Urothelium cell line (cell line): ENCODE data around the gene TBX5.

Source experiments
- DNase-seq: peaks from one replicate; pipeline ENCODE4 v3.0.0; 2011; ENCODE audit warnings: low spot score, mixed read lengths
- FAIRE-seq: peaks from 2 replicates; lab custom pipeline; 2011; peaks lifted over from hg19 to GRCh38; lab: Jason Lieb, UNC

The TBX5 gene

DNA sequence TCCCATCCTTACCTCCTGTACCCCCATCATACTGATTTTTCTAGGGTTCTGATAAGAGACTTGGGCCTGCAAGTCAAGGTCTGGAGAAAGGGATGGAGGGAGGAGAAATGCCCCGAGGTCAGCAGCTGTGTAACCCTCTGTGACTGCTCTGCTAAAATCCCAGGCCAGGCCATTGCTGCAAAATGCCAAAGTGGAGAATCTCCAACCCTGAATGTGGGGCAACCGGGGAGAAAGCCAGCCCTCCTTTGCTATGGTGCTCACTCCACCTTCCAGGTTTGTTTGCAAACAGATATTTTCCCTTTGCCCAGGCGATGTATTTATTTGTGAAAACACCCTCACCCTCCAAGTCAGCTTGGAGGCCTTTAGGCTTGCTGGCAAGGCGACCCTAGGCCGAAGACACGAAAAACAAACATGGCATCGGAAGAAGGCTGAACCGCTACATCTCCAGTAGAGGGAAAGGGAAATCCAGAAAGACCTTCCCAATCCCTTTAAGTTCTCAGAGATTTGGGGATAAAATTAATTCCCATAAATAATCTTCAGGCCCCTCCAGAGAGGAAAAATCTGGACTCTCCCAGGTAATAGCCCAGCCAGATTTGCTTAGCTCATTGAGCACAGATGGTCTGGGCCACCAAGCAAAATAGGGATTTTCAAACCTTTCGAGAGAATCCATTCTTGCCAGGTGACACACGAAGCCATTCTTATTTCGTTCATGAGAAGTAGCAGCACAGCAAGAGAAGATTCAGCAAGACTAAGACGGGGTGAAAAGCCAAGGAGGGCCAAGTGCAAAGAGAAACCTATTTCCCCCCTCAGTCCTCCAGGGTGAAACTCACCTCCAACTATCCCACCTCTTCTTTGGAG is 1.3 kb upstream of the TBX5 start:
- DNase-seq (no peak), FAIRE-seq (no peak)

DNA sequence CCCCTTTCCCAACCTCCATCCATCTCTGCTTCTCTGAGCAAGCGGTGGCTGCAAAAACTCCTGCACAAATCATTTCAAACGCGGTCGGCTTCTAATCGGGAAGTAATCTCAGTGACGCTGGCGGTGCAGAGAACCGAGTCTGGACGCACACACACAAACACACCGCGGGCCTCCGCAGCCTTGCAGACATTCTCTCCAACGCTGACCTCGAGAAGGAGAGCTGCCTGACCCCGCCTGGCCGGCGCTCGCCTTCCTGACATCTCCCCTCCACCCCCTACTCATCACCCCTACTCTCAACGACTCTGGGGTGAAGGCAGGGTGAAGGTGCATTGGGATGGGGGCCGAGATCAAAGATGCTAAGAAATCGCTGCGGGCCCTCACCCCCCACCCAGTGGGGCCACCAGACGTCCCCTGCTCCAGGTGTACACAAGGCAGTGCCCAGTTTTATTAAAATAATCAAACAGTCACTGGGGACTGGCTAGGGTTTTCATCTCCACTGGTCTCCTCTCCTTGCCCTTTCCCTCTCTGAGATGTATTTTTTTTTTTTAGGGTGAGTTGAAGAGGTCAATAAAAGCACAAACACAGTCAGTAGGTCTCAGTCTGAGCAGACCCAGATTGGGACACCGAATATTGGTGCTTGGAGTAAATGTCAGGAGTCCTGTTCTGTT is 506 bp upstream of the TBX5 start:
- no peak for DNase-seq
- no peak for FAIRE-seq

DNA sequence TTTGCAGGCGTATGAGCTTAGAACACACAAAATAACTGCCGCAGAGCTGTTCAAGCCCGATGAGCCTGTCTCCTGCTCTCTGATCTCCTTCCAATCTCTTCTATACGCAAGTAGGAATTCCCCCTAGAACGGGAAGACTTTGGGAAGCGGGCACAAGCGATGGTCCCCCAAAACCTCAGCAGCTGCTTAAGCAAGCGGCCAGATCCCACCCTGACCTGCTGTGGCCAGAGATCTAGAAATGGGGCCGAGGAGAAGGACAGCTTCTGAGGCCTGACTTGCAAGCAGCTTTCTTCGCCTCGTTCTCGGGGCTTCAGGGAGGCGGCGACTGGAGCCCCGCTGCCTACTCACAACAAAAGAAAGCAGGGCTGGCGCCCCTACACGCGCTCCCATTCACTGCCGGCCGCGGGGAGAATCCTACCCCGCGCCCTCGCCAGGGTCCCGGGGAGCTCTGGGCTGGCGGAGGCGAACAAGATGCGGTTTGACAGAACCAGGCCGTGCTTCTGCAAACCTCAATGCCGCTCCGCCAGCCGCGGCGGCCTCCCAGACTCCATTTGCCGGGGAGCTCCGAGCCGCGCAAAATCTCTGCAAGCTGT is 922 bp downstream of the TBX5 start:
- FAIRE-seq (no peak), DNase-seq (peak; percentile 41)

DNA sequence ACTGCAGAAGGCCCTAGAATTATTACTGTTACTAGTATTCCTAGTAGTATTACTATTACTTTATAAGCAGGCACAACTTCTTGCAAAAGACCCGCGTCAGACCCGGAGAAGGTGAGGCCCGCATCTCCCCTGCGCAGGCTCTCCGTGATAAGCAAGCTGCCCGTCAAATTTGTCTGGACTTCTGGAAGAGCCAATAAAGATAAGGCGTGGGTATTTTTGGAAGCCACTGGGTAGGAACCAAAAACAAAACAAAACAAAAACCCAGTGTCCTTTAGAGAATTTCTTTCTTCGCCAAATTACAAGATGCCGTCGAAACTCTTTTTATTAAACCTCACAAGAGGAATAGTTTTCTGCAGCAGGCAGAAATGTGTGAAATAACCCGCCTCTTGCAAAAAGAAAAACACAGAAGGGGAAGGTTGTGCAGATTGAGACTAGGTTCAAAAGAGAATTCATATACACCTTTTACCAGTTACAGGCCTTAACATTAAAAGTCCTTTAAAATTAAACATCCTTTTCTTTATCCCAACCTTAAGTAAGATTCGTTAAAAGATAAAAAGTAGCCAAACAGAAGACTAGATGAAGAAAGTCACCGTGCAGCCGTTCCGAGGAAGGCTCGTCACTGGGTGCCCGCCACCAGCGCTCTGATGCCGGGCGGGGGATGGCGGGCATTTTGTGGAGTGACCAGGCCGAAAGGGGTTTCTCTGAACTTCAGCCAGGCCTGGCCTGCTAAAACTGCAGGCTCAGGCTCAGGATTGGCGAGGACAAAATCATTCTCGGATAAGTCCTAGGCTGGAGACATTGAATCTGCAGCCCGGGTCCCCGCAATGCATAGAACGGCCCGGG is 1.6 kb downstream of the TBX5 start:
- no peak for DNase-seq
- no peak for FAIRE-seq

DNA sequence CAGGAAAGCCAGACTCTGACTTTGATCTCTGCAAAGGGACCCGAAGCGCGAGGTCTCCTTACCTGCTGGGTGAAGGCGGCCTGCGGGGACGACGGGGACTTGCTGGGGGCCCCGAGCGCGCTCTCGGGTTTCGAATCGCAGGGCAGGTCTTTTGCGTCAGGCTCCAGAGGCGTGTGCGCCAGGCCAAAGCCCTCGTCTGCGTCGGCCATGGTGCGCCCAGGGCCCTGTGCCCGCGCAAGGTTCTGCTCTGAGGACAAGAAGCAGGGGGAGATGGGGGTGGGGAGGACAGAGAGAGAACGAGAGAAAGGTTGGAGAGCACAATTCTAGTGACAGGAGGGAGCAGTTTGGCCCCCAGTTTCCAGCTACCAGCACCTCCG is 2.3 kb downstream of the TBX5 start:
- DNase-seq (no peak), FAIRE-seq (no peak)

DNA sequence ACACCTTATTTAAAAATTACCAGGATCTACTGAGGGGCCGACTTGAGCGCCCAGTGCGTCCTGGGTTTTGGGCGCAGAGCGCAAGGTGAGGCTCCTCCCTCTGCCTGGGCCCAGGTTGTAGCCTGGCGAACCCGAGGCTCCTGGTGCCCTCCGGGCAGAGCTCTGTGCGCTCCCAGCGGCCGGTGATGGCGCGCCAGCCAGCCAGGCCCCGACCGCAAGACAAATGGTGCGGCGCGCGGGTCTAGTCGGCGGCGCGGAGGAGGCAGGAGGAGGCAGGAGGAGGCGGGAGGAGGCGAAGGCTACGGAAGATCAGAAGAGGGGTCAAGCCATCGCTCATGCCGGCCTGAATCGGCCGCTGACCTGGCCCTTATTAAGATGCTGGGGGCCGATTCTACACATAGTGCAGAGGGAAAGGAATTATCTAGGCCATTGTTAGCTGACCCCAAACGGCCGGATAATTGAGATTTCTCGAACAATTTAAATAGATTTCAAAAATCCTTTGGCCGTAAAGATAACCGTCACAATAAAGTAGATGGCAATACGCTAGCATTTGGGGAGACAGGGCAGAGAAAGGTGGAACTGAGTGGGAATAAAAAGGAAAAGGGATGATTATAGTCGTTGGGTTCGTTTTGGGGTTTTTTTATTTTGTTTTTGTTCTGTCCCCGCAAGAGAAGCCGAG is 2.8 kb downstream of the TBX5 start:
- FAIRE-seq = no peak
- DNase-seq = no peak

DNA sequence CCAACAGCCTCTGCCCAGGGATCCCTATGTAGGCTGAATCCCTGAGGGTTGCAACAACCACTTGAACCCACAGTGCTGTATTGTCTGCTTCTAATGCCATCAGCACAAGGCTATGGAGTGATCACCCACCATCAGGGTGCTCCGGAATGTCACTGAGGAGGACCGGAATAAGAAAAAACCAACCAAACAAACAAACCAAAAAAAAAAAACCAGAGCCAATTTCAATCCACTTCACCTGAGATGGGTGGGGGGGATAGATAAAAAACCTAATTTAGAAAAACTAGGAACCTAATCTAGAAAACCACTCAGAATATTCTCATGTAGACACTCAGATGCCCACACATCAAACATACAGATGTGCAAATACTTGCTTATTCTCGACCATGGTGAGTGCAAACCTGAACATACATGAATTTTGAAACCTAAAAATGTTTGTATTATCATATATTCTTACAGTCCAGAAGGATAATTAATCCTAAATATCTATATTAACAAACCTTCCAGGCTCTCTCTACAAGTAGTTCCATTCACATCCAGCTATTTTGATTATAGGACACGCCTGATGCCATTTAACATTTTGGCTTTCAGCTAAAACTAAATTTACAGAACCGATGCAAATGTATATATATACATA is 3.7 kb downstream of the TBX5 start:
- no peak for FAIRE-seq
- no peak for DNase-seq

DNA sequence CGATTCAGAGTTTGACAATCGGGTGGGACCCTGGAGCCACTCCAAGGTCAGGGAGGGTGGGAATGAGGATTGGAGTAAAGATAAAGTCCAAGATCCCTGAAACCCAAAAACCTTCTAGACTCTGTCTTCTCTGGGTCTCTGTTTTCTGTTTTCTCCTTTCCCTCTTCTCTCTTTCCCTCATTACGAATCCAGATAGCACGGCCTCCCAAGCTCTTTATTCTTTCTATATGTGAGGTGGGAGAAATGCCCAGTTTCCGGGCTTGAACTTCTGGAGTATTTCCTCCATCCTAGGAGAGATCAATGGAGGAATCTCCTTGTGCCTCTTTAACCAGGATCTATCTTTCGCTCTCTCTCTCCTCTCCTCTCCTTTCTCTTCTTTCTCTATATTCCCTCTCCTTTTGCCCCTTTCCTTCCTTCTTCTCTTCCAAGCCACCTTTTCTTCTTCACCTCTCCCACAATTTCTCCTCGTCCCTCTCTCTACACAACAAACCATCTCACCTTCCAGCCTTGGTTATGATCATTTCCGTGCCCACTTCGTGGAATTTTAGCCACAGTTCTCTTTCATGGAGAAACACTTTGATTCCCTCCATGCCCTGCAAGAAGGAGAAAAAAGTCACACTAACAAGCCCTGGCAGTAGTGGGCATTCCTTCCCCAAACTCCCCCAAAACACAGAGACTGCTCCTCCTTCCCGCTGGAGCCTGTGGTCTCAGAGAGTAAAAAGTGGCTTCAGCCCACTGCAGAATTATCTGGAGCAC is 4.4 kb downstream of the TBX5 start:
- FAIRE-seq = no peak
- DNase-seq = no peak

DNA sequence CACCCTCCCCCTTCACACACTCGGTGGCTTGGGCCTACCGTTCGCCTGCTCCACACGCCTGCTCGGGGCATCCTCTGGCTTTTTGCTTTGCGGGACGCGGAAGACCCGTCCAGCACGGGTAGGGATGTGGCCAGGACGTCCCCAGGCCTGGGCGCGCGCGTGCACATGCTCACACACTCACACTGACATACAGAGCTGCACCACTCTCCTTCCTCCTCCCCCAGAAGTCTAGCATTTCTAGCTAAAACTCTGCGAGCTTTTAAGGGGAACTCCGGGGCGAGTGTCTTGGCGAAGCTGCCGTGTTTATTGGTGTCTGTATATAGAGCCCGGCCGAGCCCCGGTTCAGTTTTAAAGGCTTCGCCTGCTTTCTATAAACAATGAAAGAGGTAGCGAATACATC is 5.0 kb downstream of the TBX5 start:
- DNase-seq (no peak), FAIRE-seq (no peak)

DNA sequence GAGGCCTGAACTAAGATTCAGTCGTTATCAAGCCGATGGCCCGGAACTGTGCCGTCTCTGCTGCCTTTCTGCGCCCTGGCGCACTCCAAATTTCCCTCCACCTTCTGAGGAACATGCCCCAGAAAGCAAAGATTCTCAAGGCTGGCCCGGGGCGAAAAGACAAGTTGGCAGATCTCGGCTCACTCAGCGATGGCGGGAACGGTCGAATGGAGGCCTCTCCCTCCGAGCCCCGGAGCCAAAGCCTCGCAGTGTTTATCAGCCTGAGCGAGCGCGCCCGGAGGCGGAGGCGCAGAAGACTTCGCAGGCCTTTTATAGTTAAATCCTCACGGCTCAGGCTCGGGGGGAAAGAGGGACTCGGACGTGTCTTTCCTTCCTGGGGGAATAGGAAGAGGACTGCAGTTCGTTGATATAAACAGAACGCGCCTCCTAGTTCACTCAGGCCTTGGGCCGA is 5.6 kb downstream of the TBX5 start:
- DNase-seq = no peak
- FAIRE-seq = no peak

DNA sequence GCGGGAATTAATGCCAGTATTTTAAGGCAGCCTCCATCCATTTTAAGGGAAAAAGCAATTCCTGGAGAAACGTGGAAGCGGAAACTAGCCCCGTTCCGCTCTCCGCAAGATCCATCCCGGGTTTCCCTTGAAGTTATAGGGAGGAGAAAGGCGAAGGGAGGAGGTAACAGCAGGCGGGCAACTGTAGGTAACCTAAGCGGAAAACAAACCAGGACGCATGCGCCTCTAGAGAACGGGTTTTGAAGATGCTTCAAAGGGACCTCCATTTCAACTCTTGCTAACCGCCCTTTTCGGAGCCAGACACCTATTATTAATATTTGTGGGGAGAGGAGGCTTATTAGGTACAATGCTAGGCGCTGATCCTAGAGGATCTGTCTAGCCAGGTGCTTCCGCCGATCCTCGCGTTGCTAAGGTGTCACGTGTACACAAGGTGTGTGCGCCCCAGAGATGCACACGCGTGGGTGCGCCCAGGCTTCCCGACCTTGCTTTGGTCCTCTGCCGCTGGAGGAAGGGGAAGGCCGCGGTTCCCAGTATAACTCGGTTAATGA is 6.2 kb downstream of the TBX5 start:
- FAIRE-seq = no peak
- no peak for DNase-seq

DNA sequence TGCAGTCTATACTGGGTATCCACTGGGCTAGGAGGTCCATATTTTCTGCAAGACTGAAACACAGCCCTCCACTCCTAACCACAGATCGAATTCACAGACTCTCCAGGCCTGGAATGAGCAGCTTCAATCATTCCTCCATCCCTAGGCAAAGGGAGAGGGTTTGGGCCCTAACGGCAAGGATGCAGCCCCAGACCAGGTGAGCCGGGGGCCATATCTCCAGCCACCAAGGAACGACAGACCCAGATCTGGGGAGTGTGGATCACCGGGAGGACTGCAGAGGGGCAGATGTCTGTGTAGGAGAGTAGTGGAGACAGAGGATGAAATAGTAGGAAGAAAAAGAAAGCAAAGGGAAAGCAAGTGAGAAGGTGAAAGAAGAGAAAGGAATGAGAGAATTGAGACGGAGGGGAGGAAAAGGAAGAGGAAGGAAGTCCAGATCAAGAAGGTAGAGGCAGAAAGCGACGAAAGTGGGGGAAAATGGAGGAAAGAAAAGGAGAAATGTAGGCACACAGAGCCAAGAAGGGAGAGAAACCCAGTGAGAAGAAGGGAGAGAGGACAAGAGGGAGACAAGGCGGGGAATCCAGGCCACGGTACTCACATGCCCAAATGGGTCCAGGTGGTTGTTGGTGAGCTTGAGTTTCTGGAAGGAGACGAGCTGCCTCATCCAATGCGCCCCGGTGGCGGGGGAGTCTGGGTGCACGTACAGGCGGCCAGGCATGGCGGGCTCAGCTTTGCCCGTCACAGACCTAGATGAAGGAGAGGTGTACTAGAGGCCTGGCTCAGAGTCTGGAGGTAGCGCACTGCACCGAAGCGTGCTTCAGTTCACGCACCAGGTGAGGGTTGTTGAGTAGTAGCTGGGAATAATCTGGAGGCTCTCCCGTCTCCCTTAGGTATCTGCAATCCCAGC is 7.7 kb downstream of the TBX5 start:
- no peak for DNase-seq
- FAIRE-seq = no peak

DNA sequence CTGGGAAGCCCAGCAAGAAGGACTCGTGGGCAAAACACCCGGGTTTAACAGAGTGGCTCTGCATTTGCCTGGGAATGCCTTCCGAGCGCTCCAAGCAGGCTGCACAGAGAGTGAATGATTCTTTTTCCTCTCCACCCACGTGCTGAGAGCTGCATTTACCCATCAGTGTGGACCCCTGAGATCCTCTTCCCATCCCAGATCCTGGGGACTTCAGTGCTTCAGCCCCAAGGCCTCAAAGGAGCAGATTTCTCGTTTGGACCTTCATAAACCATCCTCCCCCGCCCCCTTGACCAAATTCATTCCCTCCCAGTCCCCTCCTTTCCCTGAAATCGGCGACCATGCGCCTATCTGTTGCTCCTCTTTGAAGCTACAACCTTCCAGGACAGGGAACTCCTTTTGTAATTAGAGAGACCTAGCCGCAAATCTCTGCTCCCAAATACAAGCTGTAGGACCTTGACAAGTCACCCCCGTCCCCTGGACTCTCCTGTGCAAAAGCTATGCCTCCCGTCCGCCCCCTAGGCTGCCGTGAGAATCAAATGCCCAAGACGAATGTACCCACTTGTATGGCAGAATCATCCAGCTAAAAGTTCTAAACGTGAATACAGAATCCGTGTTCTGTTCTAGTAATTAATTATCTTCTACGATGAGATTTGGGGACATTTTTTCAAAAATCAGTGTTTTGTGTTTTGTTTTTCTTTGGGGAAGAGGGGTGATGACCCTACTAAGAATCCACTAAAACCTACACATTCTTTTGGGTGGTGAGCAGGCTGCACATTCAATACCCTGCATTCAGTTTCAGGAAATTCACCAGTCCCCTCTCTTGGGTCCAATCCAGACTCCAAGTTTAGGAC is 8.8 kb downstream of the TBX5 start:
- FAIRE-seq = no peak
- DNase-seq = no peak

DNA sequence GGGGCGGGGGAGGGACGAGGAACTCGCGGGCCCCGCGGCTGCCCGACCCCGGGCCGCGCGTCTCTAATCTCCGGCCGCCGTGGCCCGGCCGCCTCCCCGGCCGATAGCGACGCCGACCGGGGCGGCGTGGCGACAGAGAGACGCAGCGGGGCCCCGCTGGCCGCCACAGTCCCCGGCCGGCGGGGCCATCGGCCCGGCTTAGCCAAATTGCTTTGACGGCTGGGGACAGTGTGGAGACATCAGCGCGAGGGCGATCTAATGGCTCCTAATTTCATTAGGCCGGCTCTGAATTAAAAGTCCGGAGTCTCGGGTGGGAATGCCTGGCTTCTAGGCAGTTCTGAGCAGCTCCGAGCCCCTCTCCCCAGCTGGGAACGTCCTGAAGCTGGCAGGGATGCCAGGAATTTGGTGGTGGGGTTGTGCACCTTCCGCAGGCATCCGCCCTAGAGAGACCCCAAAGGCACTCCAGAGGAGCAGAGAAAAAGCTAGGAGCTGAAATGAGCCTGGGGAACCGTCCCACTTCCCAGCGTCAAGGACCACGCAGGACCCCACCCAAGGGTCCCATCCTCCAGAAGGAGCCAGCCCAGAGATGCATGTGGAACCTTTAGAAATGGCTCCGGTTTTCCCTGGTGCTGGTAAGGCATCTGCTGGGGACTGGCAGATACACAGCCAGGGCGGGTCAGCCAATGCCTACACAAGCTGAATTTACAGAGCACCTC is 9.6 kb downstream of the TBX5 start:
- FAIRE-seq = no peak
- DNase-seq = no peak

DNA sequence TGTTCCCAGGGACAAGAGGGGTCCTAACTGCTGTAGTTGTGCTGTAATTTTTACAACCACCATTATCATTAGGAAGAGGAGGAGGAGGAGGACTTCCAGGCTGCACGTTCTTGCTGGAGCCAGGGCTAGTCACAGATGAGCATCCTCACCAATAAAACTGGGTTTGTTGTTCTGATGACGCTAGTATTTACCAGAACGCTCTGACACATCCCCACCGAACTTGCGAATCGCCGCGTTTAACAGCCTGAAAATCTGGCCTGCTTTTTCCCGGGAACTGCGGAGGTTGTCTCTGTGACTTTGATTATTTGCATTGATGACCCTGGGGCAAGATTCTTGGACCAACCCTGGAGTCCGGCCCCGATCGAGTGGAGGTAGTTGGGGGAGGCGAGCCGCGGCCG is 10.2 kb downstream of the TBX5 start:
- DNase-seq = no peak

DNA sequence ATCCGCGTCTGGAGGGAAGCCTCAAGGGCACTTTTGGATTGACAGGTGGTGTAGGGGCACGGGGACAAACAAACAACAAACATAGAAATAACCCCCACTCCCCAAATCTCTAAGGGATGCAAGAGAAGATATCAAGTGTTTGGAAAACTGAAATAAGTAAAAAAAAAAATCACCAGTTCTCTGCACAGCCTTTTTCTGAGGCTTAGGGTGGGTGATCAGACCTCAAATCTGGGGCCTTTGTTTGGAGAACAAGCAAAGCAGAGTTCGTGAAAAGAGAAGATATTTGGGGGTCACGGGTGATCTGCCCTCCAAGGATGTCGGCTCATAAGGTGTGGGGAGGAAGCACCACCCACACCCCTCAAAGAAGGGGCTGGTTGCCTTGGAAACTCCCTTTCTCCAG is 10.7 kb downstream of the TBX5 start:
- FAIRE-seq (no peak), DNase-seq (no peak)

More for the DNA sequence above, 10.2 kb downstream of the TBX5 start:
- no peak for FAIRE-seq

DNA sequence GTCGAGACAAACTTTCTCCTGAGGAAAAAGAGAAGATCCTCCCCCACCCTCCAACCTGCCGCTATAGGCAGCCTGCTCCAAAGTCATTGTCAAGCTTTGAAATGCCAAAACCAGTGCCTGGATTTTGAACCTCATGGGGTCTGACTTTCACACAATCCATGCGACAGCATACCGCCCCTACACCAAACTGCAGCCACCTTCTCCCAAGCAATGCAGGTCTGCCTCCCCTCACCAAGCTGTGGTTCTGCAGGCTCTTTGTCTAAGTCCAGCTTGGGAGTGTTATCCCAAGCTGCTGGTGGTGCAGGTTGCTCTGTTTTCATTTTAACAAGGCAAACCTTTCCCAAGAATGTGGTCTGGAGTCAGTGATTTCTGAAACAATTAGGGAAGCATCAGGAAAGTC is 12.4 kb downstream of the TBX5 start:
- DNase-seq = no peak
- FAIRE-seq = no peak
